ENCODE results near the gene COL6A1. TPM values are rescaled to one million over a fixed set of nuclear protein-coding genes. Genes with fewer than 3 reads are reported as not detected.

The COL6A1 gene
- total RNA-seq, 4 donors from 2014 or later: 356 to 669 (median 427) TPM

DNA sequence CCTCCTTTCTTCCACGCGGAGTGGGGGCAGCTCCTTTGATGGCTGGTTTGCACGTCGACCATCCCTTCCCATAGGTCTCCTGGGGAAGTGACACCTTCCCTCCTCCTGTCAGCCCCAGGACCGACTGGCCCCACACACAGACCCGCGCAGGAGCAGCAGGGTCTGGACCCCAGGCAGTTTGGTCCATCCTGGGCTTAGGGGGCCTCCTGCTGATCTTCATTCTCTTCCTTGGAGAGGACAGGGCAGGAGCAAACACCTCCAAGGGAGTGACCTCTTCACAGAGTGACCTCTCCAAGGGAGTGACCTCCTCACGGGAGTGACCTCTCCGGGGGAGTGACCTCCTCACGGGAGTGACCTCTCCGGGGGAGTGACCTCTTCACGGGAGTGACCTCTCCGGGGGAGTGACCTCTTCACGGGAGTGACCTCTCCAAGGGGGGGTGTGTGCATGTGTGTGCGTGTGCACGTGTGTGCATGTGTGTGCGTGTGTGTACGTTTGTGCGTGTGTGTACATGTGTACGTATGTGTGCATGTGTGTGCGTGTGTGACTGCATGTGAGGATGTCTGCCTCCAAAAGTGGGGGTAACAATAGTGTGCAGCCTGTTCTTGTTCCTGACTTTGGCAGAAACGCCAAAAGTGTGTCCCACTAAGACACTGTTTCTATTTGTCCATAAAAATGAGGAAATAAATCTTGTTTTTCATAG, 29.8 kb downstream of the COL6A1 start:
- DNase-seq (ENCODE audit: low spot score in 2 of 2): no peak
- Histone ChIP-seq H3K9me3 (no peaks in the 10 kb centered on the region), H3K36me3 (no peaks in the 10 kb centered on the region), H3K27ac (no peak overlapping the region), H3K4me3 (no peak overlapping the region), H3K27me3 (no peaks in the 10 kb centered on the region), H3K4me1 (peaks cover 0 to 9% (median 0%) of the 10 kb centered on the region in 4 donors)
- 69% methylated on average over 16 to 17 of the region's 22 CpGs for WGBS, 2 donors
- no peak for TF ChIP-seq EP300 (IDR thresholded peaks at IDR 0.05)

DNA sequence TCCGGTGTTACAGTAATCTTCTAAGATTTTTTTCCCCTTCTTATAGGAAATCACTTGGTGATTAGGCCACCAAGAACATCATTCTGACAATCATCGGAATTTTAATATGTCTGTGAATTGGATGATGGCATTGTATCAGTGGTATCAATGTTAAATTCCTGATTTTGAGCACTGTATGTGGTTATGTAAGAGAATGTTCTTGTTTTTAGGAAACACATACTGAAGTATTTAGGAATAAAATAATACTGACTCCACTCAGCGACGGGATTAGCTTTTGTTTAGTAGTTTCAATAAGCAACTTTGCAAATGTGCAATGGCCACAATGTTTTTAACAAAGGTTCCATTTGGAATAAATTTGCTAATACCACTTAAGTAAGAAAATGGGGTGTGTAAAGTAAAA, 30.6 kb downstream of the COL6A1 start:
- WGBS, 2 donors: 62 to 66% methylated on average over 4 of the region's 4 CpGs
- TF ChIP-seq, protein P1, sequence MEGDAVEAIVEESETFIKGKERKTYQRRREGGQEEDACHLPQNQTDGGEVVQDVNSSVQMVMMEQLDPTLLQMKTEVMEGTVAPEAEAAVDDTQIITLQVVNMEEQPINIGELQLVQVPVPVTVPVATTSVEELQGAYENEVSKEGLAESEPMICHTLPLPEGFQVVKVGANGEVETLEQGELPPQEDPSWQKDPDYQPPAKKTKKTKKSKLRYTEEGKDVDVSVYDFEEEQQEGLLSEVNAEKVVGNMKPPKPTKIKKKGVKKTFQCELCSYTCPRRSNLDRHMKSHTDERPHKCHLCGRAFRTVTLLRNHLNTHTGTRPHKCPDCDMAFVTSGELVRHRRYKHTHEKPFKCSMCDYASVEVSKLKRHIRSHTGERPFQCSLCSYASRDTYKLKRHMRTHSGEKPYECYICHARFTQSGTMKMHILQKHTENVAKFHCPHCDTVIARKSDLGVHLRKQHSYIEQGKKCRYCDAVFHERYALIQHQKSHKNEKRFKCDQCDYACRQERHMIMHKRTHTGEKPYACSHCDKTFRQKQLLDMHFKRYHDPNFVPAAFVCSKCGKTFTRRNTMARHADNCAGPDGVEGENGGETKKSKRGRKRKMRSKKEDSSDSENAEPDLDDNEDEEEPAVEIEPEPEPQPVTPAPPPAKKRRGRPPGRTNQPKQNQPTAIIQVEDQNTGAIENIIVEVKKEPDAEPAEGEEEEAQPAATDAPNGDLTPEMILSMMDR (IDR thresholded peaks at IDR 0.05): no peak
- no peak for TF ChIP-seq POLR2A (IDR thresholded peaks at IDR 0.05)
- TF ChIP-seq EP300 (IDR thresholded peaks at IDR 0.05): no peak
- no peak overlapping the region for H3K4me3 ChIP-seq
- H3K27me3 ChIP-seq: no peaks in the 10 kb centered on the region
- H3K27ac ChIP-seq: no peak overlapping the region
- H3K36me3 ChIP-seq: no peaks in the 10 kb centered on the region
- peaks cover 0 to 9% (median 0%) of the 10 kb centered on the region in 4 donors for H3K4me1 ChIP-seq
- H3K9me3 ChIP-seq: no peaks in the 10 kb centered on the region
- DNase-seq (ENCODE audit: low spot score in 2 of 2): peak in 1 of 2 donors; percentile 2

DNA sequence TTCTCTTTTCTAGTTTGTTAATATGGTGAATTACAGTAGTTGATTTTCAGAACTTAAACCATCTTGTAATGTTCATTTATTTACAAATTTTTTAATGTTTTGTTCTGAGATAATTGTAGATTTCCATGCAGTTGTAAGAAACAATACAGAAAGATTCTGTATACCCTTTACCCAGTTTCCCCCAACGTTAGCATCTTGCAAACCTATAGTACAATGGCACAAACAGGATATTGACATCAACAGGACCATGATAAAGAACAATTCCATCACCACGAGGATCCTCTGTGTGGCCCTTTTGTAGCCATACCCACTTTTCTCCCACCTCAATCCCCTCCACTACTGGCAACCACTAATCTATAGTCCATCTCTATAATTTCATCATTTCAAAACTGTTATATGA, 33.3 kb downstream of the COL6A1 start:
- Histone ChIP-seq H3K36me3 (no peaks in the 10 kb centered on the region), H3K27ac (no peak overlapping the region), H3K4me3 (no peak overlapping the region), H3K4me1 (peaks cover 0 to 9% (median 0%) of the 10 kb centered on the region in 4 donors), H3K9me3 (no peaks in the 10 kb centered on the region), H3K27me3 (no peaks in the 10 kb centered on the region)
- TF ChIP-seq EP300 (IDR thresholded peaks at IDR 0.05) (no peak), POLR2A (IDR thresholded peaks at IDR 0.05) (no peak)
- TF ChIP-seq, protein P1 (IDR thresholded peaks at IDR 0.05): no peak
- 53 to 76% methylated on average over 2 of the region's 2 CpGs for WGBS, 2 donors
- DNase-seq (ENCODE audit: low spot score in 2 of 2): no peak

DNA sequence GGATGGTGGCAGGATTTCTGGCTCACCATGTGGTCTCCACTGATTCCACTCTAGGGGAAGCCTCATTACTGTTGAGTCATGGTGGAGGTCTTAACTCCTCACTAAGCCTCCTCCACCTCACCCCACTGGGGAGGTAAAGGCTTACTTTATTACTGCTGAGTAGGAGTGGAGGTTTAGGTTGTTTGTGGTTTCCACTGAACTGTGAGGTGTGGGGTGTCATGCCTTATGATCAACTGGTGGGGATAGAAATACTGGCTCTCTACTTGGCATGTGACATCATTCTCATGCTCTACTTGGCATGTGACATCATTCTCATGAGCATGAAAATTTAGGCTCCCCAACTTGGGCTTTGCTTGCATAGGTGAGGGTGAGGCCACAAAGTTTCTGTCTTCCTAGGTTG, 35.6 kb downstream of the COL6A1 start:
- Histone ChIP-seq H3K27ac (no peak overlapping the region), H3K27me3 (no peaks in the 10 kb centered on the region), H3K36me3 (no peaks in the 10 kb centered on the region), H3K4me3 (no peak overlapping the region), H3K9me3 (no peaks in the 10 kb centered on the region), H3K4me1 (peaks cover 0 to 14% (median 0%) of the 10 kb centered on the region in 4 donors)
- TF ChIP-seq EP300 (IDR thresholded peaks at IDR 0.05) (no peak), POLR2A (IDR thresholded peaks at IDR 0.05) (no peak)
- TF ChIP-seq, protein P1 (IDR thresholded peaks at IDR 0.05): no peak
- DNase-seq (ENCODE audit: low spot score in 2 of 2): no peak

DNA sequence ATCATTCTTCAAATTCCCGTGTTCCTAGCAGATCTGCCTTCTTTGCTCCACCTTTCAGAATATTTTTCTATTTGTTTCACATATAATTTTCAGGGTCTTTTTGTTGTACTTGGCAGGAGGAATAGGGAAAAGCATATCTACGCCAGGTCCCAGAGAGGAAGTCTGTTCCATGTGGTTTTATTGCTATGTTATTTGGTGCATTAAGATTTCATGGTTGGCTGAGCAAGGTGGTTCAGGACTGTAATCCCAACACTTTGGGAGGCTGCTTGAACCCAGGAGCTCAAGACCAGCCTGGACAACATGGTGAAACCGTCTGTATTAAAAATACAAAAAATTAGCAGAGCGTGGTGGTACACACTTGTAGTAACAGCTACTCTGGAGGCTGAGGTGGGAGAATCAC, 36.1 kb downstream of the COL6A1 start:
- DNase-seq (ENCODE audit: low spot score in 2 of 2): no peak
- Histone ChIP-seq H3K36me3 (no peaks in the 10 kb centered on the region), H3K4me1 (peaks cover 0 to 9% (median 0%) of the 10 kb centered on the region in 4 donors), H3K27me3 (no peaks in the 10 kb centered on the region), H3K27ac (no peak overlapping the region), H3K4me3 (no peak overlapping the region), H3K9me3 (no peaks in the 10 kb centered on the region)
- WGBS, 2 donors: 81 to 85% methylated on average over 4 of the region's 4 CpGs
- no peak for TF ChIP-seq EP300 (IDR thresholded peaks at IDR 0.05)
- TF ChIP-seq, protein P1 (IDR thresholded peaks at IDR 0.05): no peak
- TF ChIP-seq POLR2A (IDR thresholded peaks at IDR 0.05): no peak
